Lower leg skin (tissue), 4 donors: ENCODE data around the gene PRKAR1B. TPM values are rescaled to one million over a fixed set of nuclear protein-coding genes. Genes with fewer than 3 reads are reported as not detected.

ENCODE experiments used
- DNase-seq, 2 donors: peaks; one replicate each; pipeline ENCODE4 v3.0.0-alpha.2; 2019; ENCODE audit warnings: low spot score in 2 of 2
- H3K4me3 ChIP-seq: fragments of 200-600 bp; sonication (generic); 2 replicates; pipeline ENCODE4 v1.5.1; 2017; ENCODE audit warnings: mild to moderate bottlenecking, low read depth; ENCODE audit not compliant: poor library complexity, severe bottlenecking
- POLR2A ChIP-seq, 2 donors: fragments of 450-650 bp; IDR thresholded peaks; one replicate each; pipeline ENCODE4 v1.6.1; 2016 to 2017; ENCODE audit warnings: antibody characterized with exemption in 2 of 2, mild to moderate bottlenecking in 1 of 2, moderate library complexity in 1 of 2
- WGBS, 2 donors: methylation state at CpG; one replicate each; pipeline ENCODE4 v1.1.5; 2018; 5-methylcytosine and 5-hydroxymethylcytosine counted together
- intact Hi-C: fragments of 100-400 bp; cut with DNase I; formaldehyde crosslinking; loops from one replicate; pipeline ENCODE4 v1.15.0; 2023; ENCODE audit warnings: low total_unique reads
- total RNA-seq, 4 donors: library from RNA; depleted of rRNA; stranded (reverse); fragments of >200 nt; gene quantifications; one replicate each; pipeline ENCODE4 v1.1.0, GENCODE V29; 2016
- TF ChIP-seq, protein P1 (sequence below), 3 donors: fragments of 450-650 bp; IDR thresholded peaks; one replicate each; pipeline ENCODE4 v1.5.1; 2016; ENCODE audit warnings: antibody characterized with exemption in 3 of 3, mild to moderate bottlenecking in 3 of 3, moderate library complexity in 2 of 3

PRKAR1B gene
- total RNA-seq, 4 donors from 2014 or later = 7.8 to 16.9 (median 15.0) TPM

DNA sequence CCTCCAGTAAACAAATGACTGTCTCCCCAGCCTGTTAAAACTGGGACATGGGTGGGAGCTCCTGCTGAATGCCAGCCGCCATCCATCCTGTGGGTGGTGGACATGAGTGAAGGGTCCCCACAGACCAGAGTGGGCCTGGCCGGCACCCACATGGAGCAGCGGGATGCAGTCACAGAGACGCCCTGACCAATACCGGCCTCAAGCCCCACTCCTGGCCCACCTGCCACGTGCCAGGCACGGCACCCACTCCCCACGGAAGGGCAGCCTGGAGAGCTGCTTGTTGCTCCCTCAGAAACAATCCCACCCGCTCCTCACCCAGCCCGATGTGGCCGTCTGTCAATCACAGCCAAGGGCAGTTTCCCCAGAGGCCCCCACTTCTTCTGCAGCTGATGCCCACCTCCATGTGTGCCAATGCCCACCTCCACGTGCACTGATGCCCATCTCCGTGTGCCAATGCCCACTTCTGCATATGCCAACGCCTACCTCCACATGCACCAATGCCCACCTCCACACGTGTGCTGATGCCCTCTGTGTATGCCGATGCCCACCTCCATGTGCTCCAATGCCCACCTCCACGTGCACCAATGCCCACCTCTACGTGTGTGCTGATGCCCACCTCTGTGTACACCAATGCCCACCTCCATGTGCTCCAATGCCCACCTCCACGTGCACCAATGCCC lies 43.4 kb downstream of the PRKAR1B start:
- no peak overlapping the region for H3K4me3 ChIP-seq
- no peak for DNase-seq
- TF ChIP-seq POLR2A (IDR thresholded peaks at IDR 0.05) = no peak
- TF ChIP-seq, protein P1, sequence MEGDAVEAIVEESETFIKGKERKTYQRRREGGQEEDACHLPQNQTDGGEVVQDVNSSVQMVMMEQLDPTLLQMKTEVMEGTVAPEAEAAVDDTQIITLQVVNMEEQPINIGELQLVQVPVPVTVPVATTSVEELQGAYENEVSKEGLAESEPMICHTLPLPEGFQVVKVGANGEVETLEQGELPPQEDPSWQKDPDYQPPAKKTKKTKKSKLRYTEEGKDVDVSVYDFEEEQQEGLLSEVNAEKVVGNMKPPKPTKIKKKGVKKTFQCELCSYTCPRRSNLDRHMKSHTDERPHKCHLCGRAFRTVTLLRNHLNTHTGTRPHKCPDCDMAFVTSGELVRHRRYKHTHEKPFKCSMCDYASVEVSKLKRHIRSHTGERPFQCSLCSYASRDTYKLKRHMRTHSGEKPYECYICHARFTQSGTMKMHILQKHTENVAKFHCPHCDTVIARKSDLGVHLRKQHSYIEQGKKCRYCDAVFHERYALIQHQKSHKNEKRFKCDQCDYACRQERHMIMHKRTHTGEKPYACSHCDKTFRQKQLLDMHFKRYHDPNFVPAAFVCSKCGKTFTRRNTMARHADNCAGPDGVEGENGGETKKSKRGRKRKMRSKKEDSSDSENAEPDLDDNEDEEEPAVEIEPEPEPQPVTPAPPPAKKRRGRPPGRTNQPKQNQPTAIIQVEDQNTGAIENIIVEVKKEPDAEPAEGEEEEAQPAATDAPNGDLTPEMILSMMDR (IDR thresholded peaks at IDR 0.05) = no peak
- 95 to 97% methylated on average over 14 to 19 of the region's 19 CpGs for WGBS, 2 donors
- intact Hi-C loops = no loop called here

DNA sequence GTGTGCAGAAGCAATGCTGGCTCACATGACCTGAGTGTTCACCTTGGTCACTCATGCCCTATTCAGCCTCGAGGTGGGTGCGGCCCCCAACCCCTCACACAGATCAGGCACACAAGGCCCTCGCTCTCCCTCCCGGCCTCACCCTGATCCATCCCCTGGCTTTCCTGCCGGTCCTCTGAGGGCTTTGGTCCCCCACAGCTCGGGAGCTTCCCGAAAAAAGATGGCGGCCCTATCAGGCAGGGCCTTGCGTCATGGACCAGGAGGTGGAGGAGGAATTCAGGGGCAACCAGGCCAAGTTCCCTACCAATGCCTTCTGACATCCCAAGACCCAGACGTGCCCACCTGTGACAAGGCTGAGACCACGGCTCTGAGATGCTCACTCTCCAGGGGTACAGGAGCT lies 44.3 kb downstream of the PRKAR1B start:
- TF ChIP-seq, protein P1 (IDR thresholded peaks at IDR 0.05) = no peak
- TF ChIP-seq POLR2A (IDR thresholded peaks at IDR 0.05) = no peak
- H3K4me3 ChIP-seq = no peak overlapping the region
- intact Hi-C loops = no loop called here
- WGBS, 2 donors = 93 to 95% methylated on average over 11 of the region's 11 CpGs
- DNase-seq = no peak

DNA sequence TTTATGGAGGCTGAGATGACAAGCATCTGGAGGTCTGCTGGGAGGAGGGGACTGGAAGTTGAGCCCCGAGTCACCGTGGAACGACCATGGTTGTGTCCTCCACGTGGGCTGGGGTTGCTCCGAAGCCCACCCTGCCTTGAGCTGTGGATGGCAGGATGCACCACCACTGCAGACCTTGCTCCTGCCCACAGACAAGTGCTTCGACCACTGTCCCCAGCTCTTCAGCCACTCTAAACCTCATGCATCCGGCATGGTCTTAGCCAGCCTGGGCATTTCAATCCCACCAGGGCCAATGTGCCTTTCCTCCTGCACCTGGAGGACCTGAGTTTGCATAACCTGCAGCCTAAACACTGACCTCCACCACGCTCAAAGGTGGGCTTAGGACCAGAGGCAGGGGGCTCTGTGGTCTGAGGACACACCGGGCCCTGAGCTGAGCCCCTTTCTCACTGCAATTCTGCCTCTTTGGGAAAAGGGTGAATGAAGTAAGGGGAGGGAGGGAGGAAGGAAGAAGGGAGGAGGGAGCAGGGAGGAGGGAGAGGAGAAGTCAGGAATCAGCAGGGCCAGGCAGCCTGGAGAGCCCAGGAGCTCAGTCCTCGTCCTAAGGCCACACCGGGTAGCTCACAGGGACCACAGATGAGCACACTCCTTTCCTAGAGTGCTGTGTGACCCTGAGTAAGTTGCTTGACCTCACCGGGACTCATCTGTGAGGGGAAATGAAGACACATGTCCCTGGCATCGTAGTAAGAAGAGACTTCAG lies 45.4 kb downstream of the PRKAR1B start:
- intact Hi-C loops = no loop called here
- DNase-seq = peak in 1 of 2 donors; percentile 40
- 92 to 93% methylated on average over 13 of the region's 13 CpGs for whole genome bisulfite sequencing, 2 donors
- no peak overlapping the region for H3K4me3 ChIP-seq
- TF ChIP-seq, protein P1 (IDR thresholded peaks at IDR 0.05) = no peak
- TF ChIP-seq POLR2A (IDR thresholded peaks at IDR 0.05) = no peak

DNA sequence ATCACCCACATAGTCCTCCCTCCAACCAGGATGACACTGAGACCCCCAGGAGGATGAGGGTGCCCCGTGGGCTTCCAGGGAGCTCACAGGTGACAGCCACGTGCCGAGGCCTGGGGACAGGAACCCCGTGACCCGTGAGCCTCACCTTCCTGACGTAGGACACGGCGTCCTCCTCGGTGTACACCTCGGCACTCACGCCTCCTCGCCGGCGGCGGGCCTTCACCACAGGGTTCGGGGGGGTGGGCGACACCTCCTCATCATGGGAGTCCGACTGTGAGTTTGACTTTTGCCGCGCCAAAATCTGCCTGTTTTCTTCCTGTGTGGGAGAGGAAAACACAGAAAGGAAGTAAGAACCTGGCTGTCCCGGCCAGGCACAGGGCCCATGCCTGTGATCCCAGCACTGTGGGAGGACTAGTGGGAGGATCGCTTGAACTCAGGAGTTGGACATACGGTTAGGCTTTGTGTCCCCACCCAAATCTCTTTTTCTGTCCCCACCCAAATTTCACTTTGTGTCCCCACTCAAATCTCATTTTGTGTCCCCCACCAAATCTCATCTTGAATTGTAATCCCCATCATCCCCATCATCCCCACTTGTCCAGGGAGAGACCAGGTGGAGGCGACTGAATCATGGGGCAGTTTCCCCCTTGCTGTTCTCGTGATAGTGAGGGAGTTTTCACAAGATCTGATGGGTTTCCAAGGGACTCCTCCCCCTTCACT lies 46.5 kb downstream of the PRKAR1B start:
- no peak overlapping the region for H3K4me3 ChIP-seq
- WGBS, 2 donors = 96 to 97% methylated on average over 25 of the region's 25 CpGs
- DNase-seq = peak in 1 of 2 donors; percentile 80
- intact Hi-C loops = no loop called here
- TF ChIP-seq, protein P1 (IDR thresholded peaks at IDR 0.05) = no peak
- TF ChIP-seq POLR2A (IDR thresholded peaks at IDR 0.05) = no peak

DNA sequence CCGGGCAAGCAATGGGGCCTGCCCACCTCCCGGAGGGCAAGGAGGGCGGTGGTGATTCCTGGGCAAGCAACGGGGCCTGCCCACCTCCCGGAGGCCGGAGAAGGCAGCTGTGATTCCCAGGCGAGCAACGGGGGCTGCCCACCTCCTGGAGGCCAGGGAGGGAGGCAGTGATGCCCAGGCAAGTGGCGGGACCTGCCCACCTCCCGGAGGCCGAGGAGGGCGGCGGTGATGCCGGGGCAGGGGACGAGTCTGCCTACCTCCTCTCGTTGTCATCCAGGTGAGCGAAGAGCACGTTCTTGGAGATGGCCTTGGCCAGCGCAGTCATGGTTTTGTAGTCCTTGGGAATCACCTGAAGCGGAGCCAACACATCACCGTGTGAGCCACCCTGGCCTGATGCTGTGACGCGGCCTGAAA lies 50.1 kb downstream of the PRKAR1B start:
- 89 to 91% methylated on average over 20 to 23 of the region's 23 CpGs for WGBS, 2 donors
- intact Hi-C loops = no loop called here
- no peak overlapping the region for H3K4me3 ChIP-seq
- TF ChIP-seq, protein P1 (IDR thresholded peaks at IDR 0.05) = no peak
- no peak for TF ChIP-seq POLR2A (IDR thresholded peaks at IDR 0.05)
- DNase-seq = peak in 1 of 2 donors; percentile 81
